ENCODE data around the gene THOC6.

The THOC6 gene

DNA sequence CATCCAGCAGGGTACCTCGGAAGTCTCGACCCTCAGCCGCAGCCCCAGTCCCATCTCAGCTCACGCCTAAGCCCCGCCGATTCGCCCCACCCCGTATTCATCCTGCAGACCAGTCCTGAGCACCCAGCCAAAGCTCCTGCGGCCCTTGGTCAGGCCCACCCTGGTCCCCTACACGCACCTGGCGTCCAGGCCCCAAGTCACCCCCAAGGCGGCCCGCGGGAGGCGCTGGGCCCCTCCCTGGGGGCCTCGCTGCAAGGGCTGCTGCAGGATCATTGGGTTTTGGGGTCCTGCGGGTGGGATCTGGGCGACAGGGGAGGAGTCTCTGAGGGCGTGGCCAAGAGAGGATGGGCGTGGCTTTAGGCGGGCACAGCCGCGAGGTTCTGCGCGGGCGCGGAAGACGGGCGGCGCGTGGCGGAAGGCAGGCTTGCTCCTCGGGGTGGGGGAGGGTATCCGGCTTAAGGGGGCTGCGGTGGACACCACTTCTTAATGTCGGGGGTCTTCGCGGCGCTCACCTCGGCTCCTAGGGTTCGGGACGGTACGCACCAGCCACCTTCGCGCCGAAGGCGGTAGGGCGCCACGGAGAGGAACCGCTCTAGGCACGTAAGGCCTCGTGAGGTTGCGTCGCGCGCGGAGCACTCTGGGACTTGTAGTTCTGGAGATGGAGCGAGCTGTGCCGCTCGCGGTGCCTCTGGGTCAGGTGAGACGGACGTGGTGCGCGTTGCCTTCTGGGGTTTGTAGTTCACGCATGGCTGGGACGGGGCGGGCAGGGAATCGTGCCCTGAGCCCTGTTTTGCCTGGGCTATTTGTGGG is at the start of gene THOC6, which contains the start of gene HCFC1R1 (continued):
- TF ChIP-seq, protein P1, sequence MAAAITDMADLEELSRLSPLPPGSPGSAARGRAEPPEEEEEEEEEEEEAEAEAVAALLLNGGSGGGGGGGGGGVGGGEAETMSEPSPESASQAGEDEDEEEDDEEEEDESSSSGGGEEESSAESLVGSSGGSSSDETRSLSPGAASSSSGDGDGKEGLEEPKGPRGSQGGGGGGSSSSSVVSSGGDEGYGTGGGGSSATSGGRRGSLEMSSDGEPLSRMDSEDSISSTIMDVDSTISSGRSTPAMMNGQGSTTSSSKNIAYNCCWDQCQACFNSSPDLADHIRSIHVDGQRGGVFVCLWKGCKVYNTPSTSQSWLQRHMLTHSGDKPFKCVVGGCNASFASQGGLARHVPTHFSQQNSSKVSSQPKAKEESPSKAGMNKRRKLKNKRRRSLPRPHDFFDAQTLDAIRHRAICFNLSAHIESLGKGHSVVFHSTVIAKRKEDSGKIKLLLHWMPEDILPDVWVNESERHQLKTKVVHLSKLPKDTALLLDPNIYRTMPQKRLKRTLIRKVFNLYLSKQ (tag by site-specific recombination; IDR thresholded peaks at IDR 0.05; ENCODE audit: borderline replicate concordance): 0 out of 2 replicates have a peak, but pooled peaks have one; percentile 61
- TF ChIP-seq ZNF747 (tag by site-specific recombination; IDR thresholded peaks at IDR 0.05): no peak
- TF ChIP-seq ZNF37A (tag by site-specific recombination; IDR thresholded peaks at IDR 0.05): no peak
- TF ChIP-seq ZNF239 (tag by site-specific recombination; IDR thresholded peaks at IDR 0.05): peak; percentile 10; the same call in 1 of the 2 replicates
- TF ChIP-seq ZNF140 (tag by site-specific recombination; IDR thresholded peaks at IDR 0.05): no peak
- TF ChIP-seq, protein P2, sequence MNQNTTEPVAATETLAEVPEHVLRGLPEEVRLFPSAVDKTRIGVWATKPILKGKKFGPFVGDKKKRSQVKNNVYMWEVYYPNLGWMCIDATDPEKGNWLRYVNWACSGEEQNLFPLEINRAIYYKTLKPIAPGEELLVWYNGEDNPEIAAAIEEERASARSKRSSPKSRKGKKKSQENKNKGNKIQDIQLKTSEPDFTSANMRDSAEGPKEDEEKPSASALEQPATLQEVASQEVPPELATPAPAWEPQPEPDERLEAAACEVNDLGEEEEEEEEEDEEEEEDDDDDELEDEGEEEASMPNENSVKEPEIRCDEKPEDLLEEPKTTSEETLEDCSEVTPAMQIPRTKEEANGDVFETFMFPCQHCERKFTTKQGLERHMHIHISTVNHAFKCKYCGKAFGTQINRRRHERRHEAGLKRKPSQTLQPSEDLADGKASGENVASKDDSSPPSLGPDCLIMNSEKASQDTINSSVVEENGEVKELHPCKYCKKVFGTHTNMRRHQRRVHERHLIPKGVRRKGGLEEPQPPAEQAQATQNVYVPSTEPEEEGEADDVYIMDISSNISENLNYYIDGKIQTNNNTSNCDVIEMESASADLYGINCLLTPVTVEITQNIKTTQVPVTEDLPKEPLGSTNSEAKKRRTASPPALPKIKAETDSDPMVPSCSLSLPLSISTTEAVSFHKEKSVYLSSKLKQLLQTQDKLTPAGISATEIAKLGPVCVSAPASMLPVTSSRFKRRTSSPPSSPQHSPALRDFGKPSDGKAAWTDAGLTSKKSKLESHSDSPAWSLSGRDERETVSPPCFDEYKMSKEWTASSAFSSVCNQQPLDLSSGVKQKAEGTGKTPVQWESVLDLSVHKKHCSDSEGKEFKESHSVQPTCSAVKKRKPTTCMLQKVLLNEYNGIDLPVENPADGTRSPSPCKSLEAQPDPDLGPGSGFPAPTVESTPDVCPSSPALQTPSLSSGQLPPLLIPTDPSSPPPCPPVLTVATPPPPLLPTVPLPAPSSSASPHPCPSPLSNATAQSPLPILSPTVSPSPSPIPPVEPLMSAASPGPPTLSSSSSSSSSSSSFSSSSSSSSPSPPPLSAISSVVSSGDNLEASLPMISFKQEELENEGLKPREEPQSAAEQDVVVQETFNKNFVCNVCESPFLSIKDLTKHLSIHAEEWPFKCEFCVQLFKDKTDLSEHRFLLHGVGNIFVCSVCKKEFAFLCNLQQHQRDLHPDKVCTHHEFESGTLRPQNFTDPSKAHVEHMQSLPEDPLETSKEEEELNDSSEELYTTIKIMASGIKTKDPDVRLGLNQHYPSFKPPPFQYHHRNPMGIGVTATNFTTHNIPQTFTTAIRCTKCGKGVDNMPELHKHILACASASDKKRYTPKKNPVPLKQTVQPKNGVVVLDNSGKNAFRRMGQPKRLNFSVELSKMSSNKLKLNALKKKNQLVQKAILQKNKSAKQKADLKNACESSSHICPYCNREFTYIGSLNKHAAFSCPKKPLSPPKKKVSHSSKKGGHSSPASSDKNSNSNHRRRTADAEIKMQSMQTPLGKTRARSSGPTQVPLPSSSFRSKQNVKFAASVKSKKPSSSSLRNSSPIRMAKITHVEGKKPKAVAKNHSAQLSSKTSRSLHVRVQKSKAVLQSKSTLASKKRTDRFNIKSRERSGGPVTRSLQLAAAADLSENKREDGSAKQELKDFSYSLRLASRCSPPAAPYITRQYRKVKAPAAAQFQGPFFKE (tag by site-specific recombination; IDR thresholded peaks at IDR 0.05; ENCODE audit: borderline replicate concordance): no peak
- TF ChIP-seq ZBTB20 (tag by site-specific recombination; IDR thresholded peaks at IDR 0.05): peak; percentile 52; the same call in 1 of the 2 replicates
- no peak for TF ChIP-seq BCL11B (tag by site-specific recombination; IDR thresholded peaks at IDR 0.05; ENCODE audit: low read depth)
- TF ChIP-seq SP3 (tag by site-specific recombination; IDR thresholded peaks at IDR 0.05): peak; percentile 96
- peak; percentile 88 for TF ChIP-seq ZNF843 (tag by site-specific recombination; IDR thresholded peaks at IDR 0.05)
- peak; percentile 73; the same call in 1 of the 2 replicates for TF ChIP-seq KLF10 (tag by site-specific recombination; IDR thresholded peaks at IDR 0.05)
- TF ChIP-seq ZNF510 (tag by site-specific recombination; IDR thresholded peaks at IDR 0.05; ENCODE audit: insufficient replicate concordance): no peak
- TF ChIP-seq ZNF19 (tag by site-specific recombination; IDR thresholded peaks at IDR 0.05; ENCODE audit: low read depth): no peak
- no peak for TF ChIP-seq ZNF48 (tag by site-specific recombination; IDR thresholded peaks at IDR 0.05)
- TF ChIP-seq ZNF10 (tag by site-specific recombination; IDR thresholded peaks at IDR 0.05): no peak
- TF ChIP-seq, protein P3, sequence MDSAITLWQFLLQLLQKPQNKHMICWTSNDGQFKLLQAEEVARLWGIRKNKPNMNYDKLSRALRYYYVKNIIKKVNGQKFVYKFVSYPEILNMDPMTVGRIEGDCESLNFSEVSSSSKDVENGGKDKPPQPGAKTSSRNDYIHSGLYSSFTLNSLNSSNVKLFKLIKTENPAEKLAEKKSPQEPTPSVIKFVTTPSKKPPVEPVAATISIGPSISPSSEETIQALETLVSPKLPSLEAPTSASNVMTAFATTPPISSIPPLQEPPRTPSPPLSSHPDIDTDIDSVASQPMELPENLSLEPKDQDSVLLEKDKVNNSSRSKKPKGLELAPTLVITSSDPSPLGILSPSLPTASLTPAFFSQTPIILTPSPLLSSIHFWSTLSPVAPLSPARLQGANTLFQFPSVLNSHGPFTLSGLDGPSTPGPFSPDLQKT (IDR thresholded peaks at IDR 0.05; ENCODE audit: borderline replicate concordance, low read depth, low read length): no peak
- TF ChIP-seq, protein P4, sequence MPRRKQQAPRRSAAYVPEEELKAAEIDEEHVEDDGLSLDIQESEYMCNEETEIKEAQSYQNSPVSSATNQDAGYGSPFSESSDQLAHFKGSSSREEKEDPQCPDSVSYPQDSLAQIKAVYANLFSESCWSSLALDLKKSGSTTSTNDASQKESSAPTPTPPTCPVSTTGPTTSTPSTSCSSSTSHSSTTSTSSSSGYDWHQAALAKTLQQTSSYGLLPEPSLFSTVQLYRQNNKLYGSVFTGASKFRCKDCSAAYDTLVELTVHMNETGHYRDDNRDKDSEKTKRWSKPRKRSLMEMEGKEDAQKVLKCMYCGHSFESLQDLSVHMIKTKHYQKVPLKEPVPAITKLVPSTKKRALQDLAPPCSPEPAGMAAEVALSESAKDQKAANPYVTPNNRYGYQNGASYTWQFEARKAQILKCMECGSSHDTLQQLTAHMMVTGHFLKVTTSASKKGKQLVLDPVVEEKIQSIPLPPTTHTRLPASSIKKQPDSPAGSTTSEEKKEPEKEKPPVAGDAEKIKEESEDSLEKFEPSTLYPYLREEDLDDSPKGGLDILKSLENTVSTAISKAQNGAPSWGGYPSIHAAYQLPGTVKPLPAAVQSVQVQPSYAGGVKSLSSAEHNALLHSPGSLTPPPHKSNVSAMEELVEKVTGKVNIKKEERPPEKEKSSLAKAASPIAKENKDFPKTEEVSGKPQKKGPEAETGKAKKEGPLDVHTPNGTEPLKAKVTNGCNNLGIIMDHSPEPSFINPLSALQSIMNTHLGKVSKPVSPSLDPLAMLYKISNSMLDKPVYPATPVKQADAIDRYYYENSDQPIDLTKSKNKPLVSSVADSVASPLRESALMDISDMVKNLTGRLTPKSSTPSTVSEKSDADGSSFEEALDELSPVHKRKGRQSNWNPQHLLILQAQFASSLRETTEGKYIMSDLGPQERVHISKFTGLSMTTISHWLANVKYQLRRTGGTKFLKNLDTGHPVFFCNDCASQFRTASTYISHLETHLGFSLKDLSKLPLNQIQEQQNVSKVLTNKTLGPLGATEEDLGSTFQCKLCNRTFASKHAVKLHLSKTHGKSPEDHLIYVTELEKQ (tag by site-specific recombination; IDR thresholded peaks at IDR 0.05; ENCODE audit: borderline replicate concordance): 0 out of 2 replicates have a peak, but pooled peaks have one; percentile 39
- peak; percentile 93 for TF ChIP-seq GLIS2 (tag by site-specific recombination; IDR thresholded peaks at IDR 0.05)
- peak; percentile 90 for TF ChIP-seq KLF1 (tag by site-specific recombination; IDR thresholded peaks at IDR 0.05)
- TF ChIP-seq TCF7L2 (IDR thresholded peaks at IDR 0.05; ENCODE audit: borderline replicate concordance, low read depth, low read length): no peak
- peak; percentile 23; the same call in 1 of the 2 replicates for TF ChIP-seq ZSCAN23 (tag by site-specific recombination; IDR thresholded peaks at IDR 0.05)
- no peak for TF ChIP-seq ZNF768 (tag by site-specific recombination; IDR thresholded peaks at IDR 0.05)
- no peak for TF ChIP-seq ZNF529 (tag by site-specific recombination; IDR thresholded peaks at IDR 0.05; ENCODE audit: insufficient replicate concordance)

All from HEK293 (cell line).